ENCODE measurements around the gene BCL11B. TPM values are rescaled to one million over a fixed set of nuclear protein-coding genes. Genes with fewer than 3 reads are reported as not detected.
"Not testable (repeated sequence)": the region's sequence is repeated elsewhere in the genome, so short reads cannot be mapped to it uniquely, and the experiment has no call there.

The BCL11B gene
- total and polyA plus RNA-seq, 4 donors: 3.0 to 12.9 (median 11.0) TPM

DNA sequence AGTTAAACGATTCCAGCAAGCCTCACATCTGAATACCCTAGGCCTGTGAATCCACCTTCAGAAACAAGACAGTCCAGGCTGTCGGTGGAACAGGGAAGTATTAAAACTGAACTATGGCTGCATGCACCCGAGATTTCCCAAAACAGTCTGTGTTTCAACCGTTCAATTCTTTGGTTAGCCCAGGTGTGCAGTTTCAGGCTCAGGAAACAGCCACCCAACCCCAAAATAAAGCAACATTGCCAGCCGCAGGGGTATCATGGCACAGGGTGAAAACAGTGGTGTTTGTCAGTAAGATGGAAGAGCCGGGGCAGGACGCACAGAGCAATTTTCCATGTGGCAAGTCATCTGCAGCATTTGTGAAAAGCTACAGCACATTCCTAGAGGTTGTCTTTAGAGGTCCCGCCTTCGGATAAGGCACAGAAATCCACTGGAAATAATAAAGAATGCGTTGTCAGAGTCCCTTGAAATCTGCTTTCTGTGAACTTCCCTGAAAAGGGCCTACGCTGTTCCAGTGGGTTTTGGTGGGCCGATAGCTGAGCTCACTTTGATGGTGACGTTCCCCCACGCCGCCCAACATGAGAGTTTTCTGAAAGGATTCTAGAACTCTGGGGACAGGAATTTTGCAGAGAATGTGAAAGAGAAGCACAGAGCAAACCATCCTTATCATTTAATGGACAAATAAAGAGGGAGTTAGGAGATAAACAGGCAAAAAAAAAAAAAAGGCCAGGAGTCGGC, 84.9 kb downstream of the BCL11B start:
- 86% methylated on average over 7 of the region's 16 CpGs for WGBS (ENCODE audit: insufficient coverage)
- Histone ChIP-seq H3K4me3 (ENCODE audit: low read depth, low read length) (no peak overlapping the region), H3K4me1 (ENCODE audit: control insufficient read depth, insufficient read depth, low read length) (peaks cover 33% of the 10 kb centered on the region), H3K9me3 (ENCODE audit: control insufficient read depth, insufficient read depth, low read length) (no peaks in the 10 kb centered on the region), H3K27ac (ENCODE audit: low read depth, low read length) (no peak overlapping the region), H3K27me3 (ENCODE audit: control insufficient read depth, insufficient read depth, low read length) (no peaks in the 10 kb centered on the region), H3K36me3 (ENCODE audit: control insufficient read depth, insufficient read depth, low read length) (no peaks in the 10 kb centered on the region)
- DNase-seq (ENCODE audit: low read depth in 4 of 6, low spot score in 6 of 6): peak in 1 of 6 donors; percentile 43

- not testable (repeated sequence) for H3K27ac ChIP-seq (ENCODE audit: low read depth, low read length); H3K36me3 ChIP-seq (ENCODE audit: control insufficient read depth, insufficient read depth, low read length); DNase-seq (ENCODE audit: low read depth in 4 of 6, low spot score in 6 of 6); H3K9me3 ChIP-seq (ENCODE audit: control insufficient read depth, insufficient read depth, low read length); H3K27me3 ChIP-seq (ENCODE audit: control insufficient read depth, insufficient read depth, low read length); H3K4me3 ChIP-seq (ENCODE audit: low read depth, low read length)
- WGBS (ENCODE audit: insufficient coverage): 96% methylated on average over 6 of the region's 8 CpGs
- peaks cover 28% of the 10 kb centered on the region for H3K4me1 ChIP-seq (ENCODE audit: control insufficient read depth, insufficient read depth, low read length)
Measured at GRCh38 chr14:99186336-99186735, 85.7 kb downstream of the BCL11B start.

GRCh38 chr14:99185436-99186068, 86.4 kb downstream of the BCL11B start:
- H3K9me3 ChIP-seq (ENCODE audit: control insufficient read depth, insufficient read depth, low read length): no peaks in the 10 kb centered on the region
- no peak overlapping the region for H3K4me3 ChIP-seq (ENCODE audit: low read depth, low read length)
- 97% methylated on average over 12 of the region's 16 CpGs for WGBS (ENCODE audit: insufficient coverage)

GRCh38 chr14:99183716-99184115, 88.3 kb downstream of the BCL11B start:
- DNase-seq (ENCODE audit: low read depth in 4 of 6, low spot score in 6 of 6): no peak
- 85% methylated on average over 8 of the region's 8 CpGs for WGBS (ENCODE audit: insufficient coverage)
- H3K4me3 ChIP-seq (ENCODE audit: low read depth, low read length): no peak overlapping the region
- H3K9me3 ChIP-seq (ENCODE audit: control insufficient read depth, insufficient read depth, low read length): no peaks in the 10 kb centered on the region
- no peak overlapping the region for H3K27ac ChIP-seq (ENCODE audit: low read depth, low read length)
- H3K27me3 ChIP-seq (ENCODE audit: control insufficient read depth, insufficient read depth, low read length): no peaks in the 10 kb centered on the region
- peaks cover 11% of the 10 kb centered on the region for H3K4me1 ChIP-seq (ENCODE audit: control insufficient read depth, insufficient read depth, low read length)
- no peaks in the 10 kb centered on the region for H3K36me3 ChIP-seq (ENCODE audit: control insufficient read depth, insufficient read depth, low read length)

More at GRCh38 chr14:99185436-99186068, 86.4 kb downstream of the BCL11B start:
- no peak overlapping the region for H3K27ac ChIP-seq (ENCODE audit: low read depth, low read length)
- DNase-seq (ENCODE audit: low read depth in 4 of 6, low spot score in 6 of 6): no peak
- peaks cover 25% of the 10 kb centered on the region for H3K4me1 ChIP-seq (ENCODE audit: control insufficient read depth, insufficient read depth, low read length)
- no peaks in the 10 kb centered on the region for H3K27me3 ChIP-seq (ENCODE audit: control insufficient read depth, insufficient read depth, low read length)
- H3K36me3 ChIP-seq (ENCODE audit: control insufficient read depth, insufficient read depth, low read length): no peaks in the 10 kb centered on the region

DNA sequence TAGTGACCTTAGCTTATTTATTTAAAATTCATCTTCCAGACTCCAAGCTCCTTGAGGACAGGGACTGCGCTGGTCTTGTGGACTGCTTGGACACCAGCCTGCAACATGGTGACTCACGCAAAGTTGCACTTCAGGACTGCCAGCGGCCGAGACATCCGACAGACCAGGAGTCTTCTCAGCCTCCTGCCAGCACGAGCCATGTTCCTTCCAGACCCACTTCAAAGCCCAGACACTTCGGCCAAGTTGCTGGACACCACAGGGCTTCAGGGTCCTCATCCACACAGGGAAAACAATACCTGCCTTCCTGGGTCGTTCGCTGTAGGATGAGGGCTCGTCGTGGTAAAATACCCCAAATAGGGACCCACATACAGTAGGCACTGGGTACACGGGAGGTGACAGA, 88.7 kb downstream of the BCL11B start:
- DNase-seq (ENCODE audit: low read depth in 4 of 6, low spot score in 6 of 6): no peak
- no peak overlapping the region for H3K27ac ChIP-seq (ENCODE audit: low read depth, low read length)
- 98% methylated on average over 12 of the region's 12 CpGs for WGBS (ENCODE audit: insufficient coverage)
- no peak overlapping the region for H3K4me3 ChIP-seq (ENCODE audit: low read depth, low read length)
- H3K9me3 ChIP-seq (ENCODE audit: control insufficient read depth, insufficient read depth, low read length): no peaks in the 10 kb centered on the region
- peaks cover 8% of the 10 kb centered on the region for H3K4me1 ChIP-seq (ENCODE audit: control insufficient read depth, insufficient read depth, low read length)
- H3K36me3 ChIP-seq (ENCODE audit: control insufficient read depth, insufficient read depth, low read length): no peaks in the 10 kb centered on the region
- no peaks in the 10 kb centered on the region for H3K27me3 ChIP-seq (ENCODE audit: control insufficient read depth, insufficient read depth, low read length)

DNA sequence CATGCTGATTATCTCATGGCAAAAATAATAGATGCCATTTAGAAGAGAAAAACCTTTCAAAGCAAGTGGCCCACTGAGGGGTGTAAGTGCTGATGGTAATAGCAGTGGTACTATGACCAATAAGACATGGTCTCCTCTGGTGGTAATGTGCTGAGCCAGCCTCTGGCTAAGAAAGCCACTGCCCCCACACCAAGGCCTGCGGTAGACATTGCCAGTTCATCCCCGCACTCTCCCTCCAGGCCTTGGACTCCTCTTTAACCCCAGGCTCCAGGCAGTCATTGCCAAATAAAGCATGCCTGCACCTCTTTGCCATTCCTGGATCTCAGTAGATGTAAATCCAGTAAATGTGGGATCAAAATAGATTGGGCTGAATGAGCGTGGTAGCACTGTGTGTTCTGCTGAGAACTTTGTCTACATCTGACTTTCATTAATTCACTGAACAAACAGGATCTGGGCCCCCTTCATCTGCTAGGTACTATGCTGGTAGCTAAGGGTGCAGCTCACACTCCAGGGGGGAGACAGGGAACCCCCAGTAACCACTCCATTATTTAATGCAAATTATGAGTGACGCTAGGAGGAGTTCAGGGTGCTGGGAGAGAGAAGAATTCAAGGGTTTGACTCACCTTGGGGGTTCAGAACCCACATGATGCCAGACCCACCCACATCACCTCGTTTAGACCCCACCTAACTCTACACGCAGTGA, 89.3 kb downstream of the BCL11B start:
- WGBS (ENCODE audit: insufficient coverage): 67% methylated on average over 1 of the region's 6 CpGs
- Histone ChIP-seq H3K9me3 (ENCODE audit: control insufficient read depth, insufficient read depth, low read length) (no peaks in the 10 kb centered on the region), H3K4me1 (ENCODE audit: control insufficient read depth, insufficient read depth, low read length) (peaks cover 8% of the 10 kb centered on the region), H3K4me3 (ENCODE audit: low read depth, low read length) (no peak overlapping the region), H3K36me3 (ENCODE audit: control insufficient read depth, insufficient read depth, low read length) (no peaks in the 10 kb centered on the region), H3K27ac (ENCODE audit: low read depth, low read length) (no peak overlapping the region), H3K27me3 (ENCODE audit: control insufficient read depth, insufficient read depth, low read length) (no peaks in the 10 kb centered on the region)
- DNase-seq (ENCODE audit: low read depth in 4 of 6, low spot score in 6 of 6): no peak

- Histone ChIP-seq H3K36me3 (ENCODE audit: control insufficient read depth, insufficient read depth, low read length) (no peaks in the 10 kb centered on the region), H3K27ac (ENCODE audit: low read depth, low read length) (no peak overlapping the region), H3K4me1 (ENCODE audit: control insufficient read depth, insufficient read depth, low read length) (peaks cover 8% of the 10 kb centered on the region), H3K9me3 (ENCODE audit: control insufficient read depth, insufficient read depth, low read length) (no peaks in the 10 kb centered on the region), H3K4me3 (ENCODE audit: low read depth, low read length) (no peak overlapping the region), H3K27me3 (ENCODE audit: control insufficient read depth, insufficient read depth, low read length) (no peaks in the 10 kb centered on the region)
- 87% methylated on average over 17 of the region's 17 CpGs for WGBS (ENCODE audit: insufficient coverage)
- no peak for DNase-seq (ENCODE audit: low read depth in 4 of 6, low spot score in 6 of 6)
Measured at GRCh38 chr14:99181804-99182520, 90.0 kb downstream of the BCL11B start.

- peaks cover 8% of the 10 kb centered on the region for H3K4me1 ChIP-seq (ENCODE audit: control insufficient read depth, insufficient read depth, low read length)
- no peak overlapping the region for H3K4me3 ChIP-seq (ENCODE audit: low read depth, low read length)
- H3K9me3 ChIP-seq (ENCODE audit: control insufficient read depth, insufficient read depth, low read length): no peaks in the 10 kb centered on the region
- H3K27ac ChIP-seq (ENCODE audit: low read depth, low read length): no peak overlapping the region
- DNase-seq (ENCODE audit: low read depth in 4 of 6, low spot score in 6 of 6): no peak
- H3K27me3 ChIP-seq (ENCODE audit: control insufficient read depth, insufficient read depth, low read length): no peaks in the 10 kb centered on the region
- WGBS (ENCODE audit: insufficient coverage): 79% methylated on average over 10 of the region's 11 CpGs
- H3K36me3 ChIP-seq (ENCODE audit: control insufficient read depth, insufficient read depth, low read length): peaks cover under 1% of the 10 kb centered on the region
Measured at GRCh38 chr14:99181241-99181640, 90.8 kb downstream of the BCL11B start.

DNA sequence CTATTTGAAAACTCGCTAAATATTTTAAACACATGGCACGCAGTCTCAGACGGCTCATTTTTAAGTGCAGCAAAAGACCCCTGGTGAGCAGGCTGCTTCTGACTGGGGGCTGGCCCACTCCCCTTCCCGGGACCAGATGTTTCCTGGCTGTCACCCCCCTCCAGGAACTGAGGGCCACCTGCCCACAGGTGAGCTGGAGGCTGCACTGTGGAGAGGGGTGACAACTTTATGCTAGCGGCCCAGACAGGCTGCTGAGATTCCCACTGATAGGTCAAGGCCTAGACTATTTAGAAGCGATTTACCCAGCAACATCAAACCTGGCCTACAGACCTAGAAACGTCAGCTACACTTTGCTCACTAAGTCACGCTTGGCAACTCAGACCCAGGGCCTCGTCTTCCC, 92.1 kb downstream of the BCL11B start:
- Histone ChIP-seq H3K4me3 (ENCODE audit: low read depth, low read length) (no peak overlapping the region), H3K27me3 (ENCODE audit: control insufficient read depth, insufficient read depth, low read length) (no peaks in the 10 kb centered on the region), H3K9me3 (ENCODE audit: control insufficient read depth, insufficient read depth, low read length) (no peaks in the 10 kb centered on the region), H3K36me3 (ENCODE audit: control insufficient read depth, insufficient read depth, low read length) (peaks cover 14% of the 10 kb centered on the region), H3K4me1 (ENCODE audit: control insufficient read depth, insufficient read depth, low read length) (peaks cover 8% of the 10 kb centered on the region), H3K27ac (ENCODE audit: low read depth, low read length) (no peak overlapping the region)
- DNase-seq (ENCODE audit: low read depth in 4 of 6, low spot score in 6 of 6): no peak
- WGBS (ENCODE audit: insufficient coverage): 73% methylated on average over 5 of the region's 9 CpGs
